Astrocyte of the cerebellum (primary cell): ENCODE results near the gene POU6F2.

Source experiments
- DNase-seq: peaks from one replicate; pipeline ENCODE4 v3.0.0-alpha.2; 2011; ENCODE audit warnings: low read depth
- H3K4me3 ChIP-seq: 2 replicates; pipeline ENCODE4 v1.5.1; 2011; ENCODE audit warnings: mild to moderate bottlenecking, low read depth, low read length, moderate library complexity
- in situ Hi-C: cut with HindIII; loops from 2 replicates; pipeline ENCODE4 v1.10.0; 2017; ENCODE audit warnings: low sequenced_read_pairs
- TF ChIP-seq, protein P1 (sequence below): IDR thresholded peaks from 2 replicates; pipeline ENCODE4 v1.5.1; 2012; ENCODE audit warnings: low read length, low read depth, moderate library complexity, mild to moderate bottlenecking; ENCODE audit errors: missing control alignments

The POU6F2 gene

GRCh38 chr7:39142750-39143149 is 165.0 kb downstream of the POU6F2 start:
- TF ChIP-seq, protein P1, sequence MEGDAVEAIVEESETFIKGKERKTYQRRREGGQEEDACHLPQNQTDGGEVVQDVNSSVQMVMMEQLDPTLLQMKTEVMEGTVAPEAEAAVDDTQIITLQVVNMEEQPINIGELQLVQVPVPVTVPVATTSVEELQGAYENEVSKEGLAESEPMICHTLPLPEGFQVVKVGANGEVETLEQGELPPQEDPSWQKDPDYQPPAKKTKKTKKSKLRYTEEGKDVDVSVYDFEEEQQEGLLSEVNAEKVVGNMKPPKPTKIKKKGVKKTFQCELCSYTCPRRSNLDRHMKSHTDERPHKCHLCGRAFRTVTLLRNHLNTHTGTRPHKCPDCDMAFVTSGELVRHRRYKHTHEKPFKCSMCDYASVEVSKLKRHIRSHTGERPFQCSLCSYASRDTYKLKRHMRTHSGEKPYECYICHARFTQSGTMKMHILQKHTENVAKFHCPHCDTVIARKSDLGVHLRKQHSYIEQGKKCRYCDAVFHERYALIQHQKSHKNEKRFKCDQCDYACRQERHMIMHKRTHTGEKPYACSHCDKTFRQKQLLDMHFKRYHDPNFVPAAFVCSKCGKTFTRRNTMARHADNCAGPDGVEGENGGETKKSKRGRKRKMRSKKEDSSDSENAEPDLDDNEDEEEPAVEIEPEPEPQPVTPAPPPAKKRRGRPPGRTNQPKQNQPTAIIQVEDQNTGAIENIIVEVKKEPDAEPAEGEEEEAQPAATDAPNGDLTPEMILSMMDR = no peak
- DNase-seq = no peak
- H3K4me3 ChIP-seq = no peak overlapping the region
- in situ Hi-C loops = no loop called here

- in situ Hi-C loops = no loop called here
- TF ChIP-seq, protein P1 = no peak
- no peak overlapping the region for H3K4me3 ChIP-seq
- no peak for DNase-seq
Observed at GRCh38 chr7:39144420-39144819, 166.7 kb downstream of the POU6F2 start.

DNA sequence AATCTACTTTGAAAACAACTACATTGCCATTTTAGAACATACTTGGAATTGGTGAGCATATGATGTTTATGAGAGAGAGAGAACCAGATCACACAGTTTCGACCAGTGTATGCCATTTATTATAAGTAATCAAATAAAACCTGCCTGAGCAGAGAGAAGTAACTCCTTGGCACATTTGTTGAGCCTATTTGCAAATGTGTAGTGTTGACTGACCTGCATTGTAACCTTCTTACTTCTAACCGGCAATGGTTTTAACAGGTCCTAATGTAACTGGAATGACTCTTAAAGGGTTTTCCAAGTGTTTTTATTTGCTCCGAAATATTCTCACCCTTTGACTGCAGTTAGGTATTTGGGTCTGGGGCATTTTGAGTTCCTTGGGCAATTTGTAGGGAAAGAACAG is 167.6 kb downstream of the POU6F2 start:
- TF ChIP-seq, protein P1 = no peak
- in situ Hi-C loops = no loop called here
- no peak overlapping the region for H3K4me3 ChIP-seq
- no peak for DNase-seq

DNA sequence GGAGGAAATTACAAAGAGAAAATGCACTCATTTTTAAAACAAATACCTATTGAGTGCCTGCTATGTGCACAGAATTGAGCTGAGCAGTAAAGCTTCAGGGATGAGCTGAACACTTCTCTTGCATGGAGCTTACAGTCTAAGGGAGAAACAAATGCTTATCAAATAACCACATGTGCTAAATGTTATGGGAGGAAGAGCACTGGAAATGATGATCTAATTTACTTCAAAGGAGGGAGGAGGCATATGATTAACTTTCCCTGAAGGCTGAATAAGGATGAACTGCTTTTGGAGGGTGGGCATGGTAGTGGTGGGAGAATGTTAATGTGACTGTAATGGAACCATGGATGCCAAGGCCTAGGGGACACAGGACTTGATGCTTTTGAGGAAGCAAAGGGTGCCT is 168.2 kb downstream of the POU6F2 start:
- no peak overlapping the region for H3K4me3 ChIP-seq
- DNase-seq = no peak
- in situ Hi-C loops = no loop called here
- TF ChIP-seq, protein P1 = no peak

DNA sequence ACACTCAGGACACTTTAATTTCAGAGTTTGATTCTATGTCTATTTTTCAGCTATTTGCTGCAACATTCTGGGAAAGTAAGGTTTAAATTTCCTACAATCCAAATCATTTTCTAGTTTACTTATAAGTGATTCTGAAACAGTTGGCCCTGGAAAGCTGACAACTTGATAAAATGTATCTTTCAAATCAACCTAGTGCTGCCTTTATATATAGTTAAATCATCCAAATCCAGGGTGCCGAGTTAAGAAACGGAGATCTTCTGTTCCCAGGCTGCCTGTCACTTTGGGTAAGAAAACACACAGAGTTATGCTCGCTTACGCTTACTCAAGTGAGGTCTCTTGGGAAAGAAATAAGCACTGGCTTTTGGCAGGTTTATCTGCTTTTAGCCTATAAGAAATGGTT is 175.0 kb downstream of the POU6F2 start:
- no peak overlapping the region for H3K4me3 ChIP-seq
- TF ChIP-seq, protein P1 = no peak
- DNase-seq = no peak
- in situ Hi-C loops = no loop called here

- in situ Hi-C loops = no loop called here
Observed at GRCh38 chr7:39153113-39153512, 175.4 kb downstream of the POU6F2 start.

More at GRCh38 chr7:39153113-39153512, 175.4 kb downstream of the POU6F2 start:
- no peak overlapping the region for H3K4me3 ChIP-seq
- no peak for DNase-seq
- TF ChIP-seq, protein P1 = no peak
